ENCODE data around the gene CAST.

The CAST gene

GRCh38 chr5:96822686-96823459, 160.7 kb downstream of the CAST start:
- no peak overlapping the region for H3K27ac ChIP-seq
- no peak for DNase-seq

GRCh38 chr5:96823900-96824380, 161.8 kb downstream of the CAST start:
- Histone ChIP-seq H3K27me3 (ENCODE audit: insufficient read depth, low read depth, severe bottlenecking) (no peaks in the 10 kb centered on the region), H3K36me3 (no peaks in the 10 kb centered on the region), H3K4me3 (ENCODE audit: low read depth, low read length) (no peak overlapping the region), H3K27ac (no peak overlapping the region), H3K9me3 (ENCODE audit: severe bottlenecking) (no peaks in the 10 kb centered on the region)
- DNase-seq, result no peak
- no peak for TF ChIP-seq CTCF (IDR thresholded peaks at IDR 0.05; ENCODE audit: low read depth, low read length)

More at GRCh38 chr5:96822686-96823459, 160.7 kb downstream of the CAST start:
- no peak for TF ChIP-seq CTCF (IDR thresholded peaks at IDR 0.05; ENCODE audit: low read depth, low read length)
- no peaks in the 10 kb centered on the region for H3K9me3 ChIP-seq (ENCODE audit: severe bottlenecking)
- no peaks in the 10 kb centered on the region for H3K36me3 ChIP-seq
- no peaks in the 10 kb centered on the region for H3K27me3 ChIP-seq (ENCODE audit: insufficient read depth, low read depth, severe bottlenecking)
- no peak overlapping the region for H3K4me3 ChIP-seq (ENCODE audit: low read depth, low read length)

All from WERI-Rb-1 (cell line).